Measurements from ENCODE around the gene POLR2J3.
"Not testable (repeated sequence)": the region's sequence is repeated elsewhere in the genome, so short reads cannot be mapped to it uniquely, and the experiment has no call there.

Gene POLR2J3

DNA sequence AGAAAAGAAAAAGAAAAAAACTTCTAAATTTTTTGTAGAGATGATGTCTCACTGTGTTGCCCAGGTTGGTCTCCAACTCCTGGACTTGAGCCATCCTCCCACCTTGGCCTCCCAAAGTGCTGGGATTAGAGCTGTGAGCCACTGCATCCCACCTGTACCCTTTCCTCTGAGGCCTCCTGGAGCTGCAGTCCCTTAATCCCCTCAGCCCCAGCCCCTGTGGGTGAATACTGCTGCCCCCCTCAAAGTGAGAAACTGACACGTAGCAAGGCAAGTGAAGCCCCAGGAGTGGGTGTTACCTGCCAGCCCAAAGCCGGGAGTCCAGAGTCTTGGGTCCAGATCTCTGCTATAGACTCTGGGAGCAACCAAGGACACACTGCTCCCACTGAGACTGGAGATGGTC lies 47.6 kb downstream of the POLR2J3 start:
- H3K27ac ChIP-seq (ENCODE audit: low read depth in 2 of 2, low read length in 2 of 2); H3K27me3 ChIP-seq (ENCODE audit: control insufficient read depth in 2 of 2, insufficient read depth in 2 of 2, low read length in 2 of 2); H3K9ac ChIP-seq (ENCODE audit: low read depth in 1 of 2, low read length in 2 of 2); H3K4me3 ChIP-seq (ENCODE audit: low read length in 2 of 2); H3K9me3 ChIP-seq (ENCODE audit: control insufficient read depth in 2 of 2, low read length in 2 of 2); H3K36me3 ChIP-seq (ENCODE audit: control insufficient read depth in 2 of 2, insufficient read depth in 2 of 2, low read length in 2 of 2); H3K4me1 ChIP-seq (ENCODE audit: control insufficient read depth in 2 of 2, insufficient read depth in 2 of 2, low read length in 2 of 2): not testable (repeated sequence)

DNA sequence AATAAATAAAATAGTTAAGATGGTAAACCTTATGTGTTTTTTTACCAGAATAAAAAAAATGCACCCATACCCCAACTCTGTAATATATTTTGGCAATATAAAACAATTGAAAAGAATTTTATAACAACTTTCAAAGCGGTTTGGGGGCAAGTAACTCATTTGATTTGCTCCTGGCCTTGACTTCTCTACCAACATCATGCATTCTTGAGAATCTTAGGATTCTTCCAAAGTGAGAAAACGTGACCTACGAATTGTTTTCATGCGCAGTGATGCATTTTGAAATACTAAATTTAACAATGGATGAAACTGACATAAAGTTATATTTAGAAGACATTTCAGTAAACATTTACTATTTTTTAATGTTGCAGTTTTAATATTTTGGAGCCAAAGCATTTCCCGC lies 51.6 kb downstream of the POLR2J3 start:
- H3K36me3 ChIP-seq (ENCODE audit: control insufficient read depth in 2 of 2, insufficient read depth in 2 of 2, low read length in 2 of 2); H3K9me3 ChIP-seq (ENCODE audit: control insufficient read depth in 2 of 2, low read length in 2 of 2); H3K4me3 ChIP-seq (ENCODE audit: low read length in 2 of 2); H3K27me3 ChIP-seq (ENCODE audit: control insufficient read depth in 2 of 2, insufficient read depth in 2 of 2, low read length in 2 of 2); H3K4me1 ChIP-seq (ENCODE audit: control insufficient read depth in 2 of 2, insufficient read depth in 2 of 2, low read length in 2 of 2); H3K9ac ChIP-seq (ENCODE audit: low read depth in 1 of 2, low read length in 2 of 2); H3K27ac ChIP-seq (ENCODE audit: low read depth in 2 of 2, low read length in 2 of 2): not testable (repeated sequence)

- H3K9me3 ChIP-seq (ENCODE audit: control insufficient read depth in 2 of 2, low read length in 2 of 2); H3K36me3 ChIP-seq (ENCODE audit: control insufficient read depth in 2 of 2, insufficient read depth in 2 of 2, low read length in 2 of 2); H3K27ac ChIP-seq (ENCODE audit: low read depth in 2 of 2, low read length in 2 of 2); H3K4me3 ChIP-seq (ENCODE audit: low read length in 2 of 2); H3K9ac ChIP-seq (ENCODE audit: low read depth in 1 of 2, low read length in 2 of 2); H3K27me3 ChIP-seq (ENCODE audit: control insufficient read depth in 2 of 2, insufficient read depth in 2 of 2, low read length in 2 of 2); H3K4me1 ChIP-seq (ENCODE audit: control insufficient read depth in 2 of 2, insufficient read depth in 2 of 2, low read length in 2 of 2): not testable (repeated sequence)
Measured at GRCh38 chr7:102517550-102518147, 54.7 kb downstream of the POLR2J3 start, which contains the start of gene RASA4B. Gene RASA4B (minus strand): TSS chr7:102517777. CDS start chr7:102517710, 67 bp downstream.

All from mucosa of rectum (tissue), 2 donors.